HG02943 (cell line): ENCODE data around the gene CCDC110.

Experiments
- ATAC-seq: cut with Tn5 transposase; IDR thresholded peaks from one replicate; pipeline ENCODE4 v1.9.1; 2021; ENCODE audit warnings: mild to moderate bottlenecking, low read depth, moderate library complexity; ENCODE audit not compliant: unreplicated experiment

CCDC110 gene

DNA sequence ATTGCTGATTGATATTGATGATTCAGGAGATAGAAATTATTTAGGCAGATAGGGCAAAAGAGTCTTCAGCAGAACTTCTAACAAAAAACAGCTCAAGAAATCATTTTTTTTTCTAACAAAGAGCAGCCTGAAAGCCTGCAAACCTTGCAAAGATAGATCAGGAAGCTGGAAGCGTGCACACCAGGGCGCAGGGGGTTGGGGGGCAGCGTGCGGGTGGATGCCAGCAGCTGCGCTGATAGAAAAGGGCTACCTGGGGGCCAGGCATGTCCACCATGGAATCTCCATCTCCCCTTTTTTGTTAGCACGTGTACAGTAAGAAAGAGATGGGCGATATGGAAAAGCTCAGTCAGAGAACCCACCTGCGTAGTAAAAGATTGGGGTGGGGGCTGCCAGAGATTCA is 1.7 kb upstream of the CCDC110 start:
- no peak for ATAC-seq

DNA sequence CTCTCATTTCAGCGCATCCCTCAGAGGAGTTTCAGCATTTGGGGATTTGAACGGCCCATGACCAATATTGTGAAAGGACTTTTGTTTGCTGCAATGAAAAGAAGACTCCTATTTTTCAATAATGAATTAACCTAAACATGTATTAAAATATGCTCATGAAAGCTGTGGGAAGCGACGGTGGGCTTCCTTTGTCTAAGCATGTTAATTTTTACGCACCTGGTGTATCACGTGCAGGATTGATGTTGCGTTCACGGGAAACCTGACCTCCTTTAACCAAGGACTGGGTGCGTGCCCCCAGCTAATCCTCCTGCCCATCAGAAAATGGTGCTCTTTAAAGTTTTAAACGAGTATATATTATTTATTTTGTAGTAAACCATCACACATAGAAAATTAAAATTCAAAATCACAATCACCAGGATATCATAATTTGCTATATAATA is 590 bp upstream of the CCDC110 start:
- ATAC-seq, result no peak

DNA sequence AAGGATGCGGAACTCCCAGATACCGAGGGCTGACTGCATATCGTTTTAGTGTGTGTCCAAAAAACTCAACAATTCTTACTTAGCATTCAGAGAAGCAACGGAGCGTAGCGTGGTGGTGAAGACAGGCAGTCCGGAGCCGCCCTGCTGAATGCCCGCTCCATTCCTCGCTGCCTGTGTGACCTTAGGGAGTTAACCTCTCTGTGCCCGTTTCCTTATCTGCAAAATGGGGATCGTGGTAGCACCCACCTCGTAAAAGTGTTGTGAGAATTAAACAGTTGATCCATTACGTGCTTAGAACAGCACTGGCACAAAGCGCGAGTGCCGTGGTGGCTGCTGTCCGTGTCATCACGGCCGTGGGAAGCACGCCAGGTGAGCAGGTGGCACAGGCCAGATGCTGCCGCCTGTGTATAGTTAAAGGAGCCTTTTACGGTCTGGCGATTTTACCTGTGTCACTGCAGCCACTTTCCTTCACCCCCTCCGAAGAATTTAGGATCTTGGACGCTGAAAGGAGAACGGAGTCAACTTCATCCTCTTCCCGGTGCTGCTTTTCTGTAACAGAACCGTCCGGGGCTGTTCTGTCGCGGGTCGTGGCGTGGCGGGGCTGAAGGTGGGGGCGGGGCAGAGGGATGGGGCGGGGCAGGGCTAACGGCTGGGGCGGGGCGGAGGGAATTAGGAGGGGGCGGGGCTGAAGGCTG is 885 bp downstream of the CCDC110 start:
- no peak for ATAC-seq

DNA sequence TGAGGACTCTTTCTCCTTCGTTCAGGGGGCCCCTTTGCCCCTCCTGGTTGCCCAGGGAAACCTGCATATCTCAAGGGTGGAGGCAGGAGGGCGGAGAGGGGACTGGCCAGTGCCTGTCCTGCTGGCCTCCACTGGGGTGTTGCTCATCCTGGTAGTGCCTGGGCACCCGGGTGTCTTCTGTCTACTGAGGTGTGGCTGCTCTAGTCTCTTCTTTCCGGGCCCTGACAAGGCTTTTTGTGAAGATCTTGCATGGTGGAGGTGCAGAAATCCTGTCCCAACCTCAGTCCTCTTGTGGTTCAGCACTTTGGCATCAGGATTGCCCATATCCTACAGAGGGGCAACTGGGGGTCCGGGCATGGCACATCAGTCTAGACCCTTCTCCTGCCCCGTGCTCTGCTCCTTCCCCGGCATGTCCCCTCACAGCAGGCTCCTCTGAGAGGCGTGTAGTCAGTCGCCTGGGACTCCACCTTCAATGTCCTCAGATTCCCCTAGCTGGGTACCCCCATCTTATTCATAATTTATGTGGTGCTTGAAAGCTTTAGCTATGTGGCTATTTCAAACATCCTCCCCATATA is 1.9 kb downstream of the CCDC110 start:
- no peak for ATAC-seq

DNA sequence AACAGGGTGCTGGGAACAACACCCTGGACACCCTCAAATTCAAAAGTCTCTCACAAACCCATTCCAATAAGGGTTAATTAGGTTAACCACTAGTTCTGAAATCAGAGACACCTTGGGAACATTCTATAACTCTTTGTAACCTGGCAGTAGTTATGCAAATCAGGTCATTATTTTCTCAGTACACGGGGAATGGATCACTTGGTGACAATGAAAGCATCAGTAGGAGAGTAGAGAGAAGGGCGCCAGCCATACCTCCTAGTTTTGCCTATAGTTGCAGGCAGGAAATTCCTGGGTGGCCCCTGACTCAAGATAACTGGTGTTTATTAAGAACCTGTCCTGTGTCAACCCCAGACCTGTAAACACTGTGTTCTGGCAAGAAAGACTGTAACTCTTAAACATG is 2.5 kb downstream of the CCDC110 start:
- no peak for ATAC-seq

DNA sequence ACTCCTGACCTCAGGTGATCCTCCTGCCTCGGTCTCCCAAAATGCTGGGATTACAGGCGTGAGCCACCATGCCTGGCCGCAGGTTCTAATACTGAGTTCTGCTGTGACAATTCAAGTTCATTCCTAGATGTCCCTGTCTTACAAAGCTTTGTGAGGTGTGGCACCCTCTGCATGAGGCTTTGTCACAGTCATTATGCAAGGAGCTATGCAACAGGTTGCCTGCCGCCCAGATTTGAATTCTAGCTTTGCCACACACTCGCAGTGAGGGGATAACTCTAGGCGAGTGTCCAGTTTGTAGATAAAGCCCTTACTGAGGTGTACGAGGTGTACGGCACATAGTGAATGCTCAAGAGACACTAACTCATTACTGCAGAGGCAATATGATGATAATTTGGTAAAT is 3.5 kb downstream of the CCDC110 start:
- no peak for ATAC-seq

DNA sequence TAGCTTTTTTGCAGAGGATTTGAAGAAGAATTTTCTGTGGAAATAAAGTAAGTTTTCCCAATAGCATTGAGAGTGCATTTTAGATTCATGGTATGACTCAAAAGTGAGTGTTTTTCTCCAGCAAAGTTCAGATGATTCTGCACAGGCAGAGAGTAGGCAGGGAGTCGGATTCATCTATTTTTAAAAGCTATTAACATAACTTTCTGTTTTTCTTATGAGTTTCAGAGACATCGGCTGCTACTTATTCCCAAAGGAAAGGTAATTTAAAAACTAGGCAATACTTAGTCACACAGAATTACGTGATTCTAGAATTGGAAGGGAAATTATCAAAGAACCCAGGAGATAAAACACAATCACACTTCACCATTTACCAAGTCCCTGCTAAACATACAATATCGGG is 4.4 kb downstream of the CCDC110 start:
- ATAC-seq, result no peak

DNA sequence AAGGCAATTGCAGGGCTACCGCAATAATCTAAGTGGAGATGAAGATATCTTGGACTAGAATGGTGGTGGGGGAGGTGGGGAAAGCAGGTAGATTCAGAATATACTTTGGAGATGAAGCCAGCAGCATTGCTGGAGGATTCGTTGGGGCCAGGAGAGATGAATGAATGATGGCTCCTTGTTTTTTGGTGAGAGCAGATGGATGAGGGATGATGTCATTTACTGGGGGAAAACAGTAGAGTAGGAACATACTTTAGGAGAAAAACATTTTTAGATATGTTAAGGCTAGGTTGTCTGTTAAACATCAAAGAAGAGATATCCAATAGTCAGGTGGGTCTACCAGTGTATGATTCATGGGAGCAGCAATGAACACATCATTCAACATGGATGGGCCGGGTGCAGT is 5.8 kb downstream of the CCDC110 start:
- no peak for ATAC-seq

DNA sequence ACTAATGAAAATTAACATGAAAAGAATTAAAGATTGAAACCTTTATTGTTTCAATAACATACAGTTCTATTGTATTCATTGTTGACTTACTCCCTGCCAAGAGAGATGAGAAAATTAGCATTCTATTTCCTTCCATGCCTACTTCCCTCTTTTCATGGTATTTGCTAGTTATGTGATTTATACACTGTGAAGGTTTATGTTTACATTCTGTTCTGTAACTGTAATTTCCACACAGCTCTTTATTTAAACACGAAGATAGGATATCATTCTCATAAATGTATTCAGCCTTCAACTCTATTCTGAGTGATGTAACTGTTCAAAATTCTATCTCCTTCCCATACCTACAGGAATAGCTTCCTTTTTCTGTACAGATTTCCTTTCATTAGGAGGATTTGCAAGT is 6.6 kb downstream of the CCDC110 start:
- no peak for ATAC-seq

DNA sequence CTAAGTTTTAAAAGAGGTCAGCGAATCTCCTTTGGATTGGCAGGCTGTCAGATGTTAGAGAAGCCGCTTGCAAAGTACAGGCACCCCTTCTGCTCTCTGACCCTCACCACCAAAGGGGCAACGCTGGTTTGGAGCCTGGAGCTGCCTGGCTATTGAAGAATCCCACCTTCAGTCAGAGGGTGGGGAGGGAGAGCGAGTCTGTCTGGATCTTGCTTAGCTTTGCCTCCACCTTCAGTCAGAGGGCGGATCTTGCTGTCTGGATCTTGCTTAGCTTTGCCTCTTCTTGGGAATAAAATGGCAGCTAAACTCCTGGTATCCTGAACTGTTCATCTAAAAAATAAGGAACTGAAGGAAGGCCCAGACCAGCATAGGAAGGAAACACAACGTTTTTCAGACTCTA is 7.3 kb downstream of the CCDC110 start:
- no peak for ATAC-seq

DNA sequence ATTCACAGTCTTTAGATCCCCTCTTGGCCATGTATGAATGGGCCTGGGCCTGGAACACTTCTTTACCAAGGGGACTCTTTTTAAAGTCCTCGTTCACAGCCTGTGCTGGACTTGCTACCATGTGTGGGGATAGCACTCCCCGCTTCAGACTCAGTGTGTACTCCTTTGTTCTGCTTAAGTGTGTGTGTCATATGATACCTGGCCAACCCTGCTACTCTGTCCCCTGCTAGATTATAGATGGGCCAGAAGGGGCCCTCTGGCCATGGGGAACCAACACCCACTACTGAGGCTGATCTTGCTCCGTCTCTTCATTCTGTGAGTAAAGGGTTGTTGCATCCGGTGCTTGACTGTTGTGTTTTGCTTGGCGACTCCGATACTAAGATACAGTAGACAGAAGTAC is 8.0 kb downstream of the CCDC110 start:
- no peak for ATAC-seq

DNA sequence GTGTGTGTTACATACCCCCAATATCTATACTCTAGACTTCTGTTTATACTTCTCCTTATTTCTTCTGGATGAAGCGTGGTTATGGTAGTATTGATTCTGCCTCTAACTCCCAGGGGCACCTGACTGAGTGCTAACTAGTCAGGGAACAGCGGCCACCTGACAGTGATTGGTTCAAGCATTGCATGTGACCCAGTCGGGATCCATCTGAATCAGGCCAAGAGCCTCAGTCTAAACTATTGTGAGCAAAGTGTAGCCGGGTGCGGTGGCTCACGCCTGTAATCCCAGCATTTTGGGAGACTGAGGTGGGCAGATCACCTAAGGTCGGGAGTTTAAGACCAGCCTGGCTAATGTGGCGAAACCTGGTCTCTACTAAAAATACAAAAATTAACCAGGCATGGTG is 10.0 kb downstream of the CCDC110 start:
- no peak for ATAC-seq

DNA sequence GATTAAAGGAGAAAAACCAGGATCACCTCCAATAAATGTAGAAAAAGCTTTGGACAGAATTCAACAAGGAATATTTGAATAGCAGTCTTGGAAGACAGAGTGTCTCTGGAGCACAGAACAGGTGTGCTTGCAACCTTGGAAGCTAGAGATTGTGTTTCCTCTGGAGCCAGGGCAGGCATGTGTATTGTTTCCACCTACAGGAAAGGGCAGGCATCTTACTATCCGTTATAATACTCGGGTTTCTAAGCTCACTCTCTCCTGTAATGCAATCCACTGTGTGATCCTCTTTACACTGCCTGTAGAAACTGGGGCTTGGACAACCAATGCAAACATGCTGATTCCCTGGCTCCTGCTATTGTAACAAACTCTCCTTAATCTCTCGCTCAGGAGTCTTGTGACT is 14.4 kb downstream of the CCDC110 start:
- no peak for ATAC-seq

DNA sequence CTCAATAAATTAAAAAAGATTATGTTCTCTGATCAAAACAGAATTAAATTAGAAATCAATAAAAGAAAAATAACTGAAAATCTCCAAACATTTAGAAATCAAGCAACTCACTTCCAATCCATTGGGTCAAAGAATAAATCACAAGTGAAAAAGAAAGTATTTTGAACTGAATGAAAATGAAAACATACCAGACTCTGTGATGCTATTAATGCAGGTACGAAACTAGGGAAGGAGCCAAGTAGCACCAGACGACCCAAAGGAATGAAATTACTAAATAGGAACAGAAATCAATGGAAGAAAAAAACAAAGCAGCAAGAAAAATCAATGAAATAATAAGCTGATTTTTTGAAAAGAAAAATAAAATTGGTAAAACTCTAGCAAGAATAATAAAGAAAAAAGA is 15.4 kb downstream of the CCDC110 start:
- ATAC-seq, result no peak

DNA sequence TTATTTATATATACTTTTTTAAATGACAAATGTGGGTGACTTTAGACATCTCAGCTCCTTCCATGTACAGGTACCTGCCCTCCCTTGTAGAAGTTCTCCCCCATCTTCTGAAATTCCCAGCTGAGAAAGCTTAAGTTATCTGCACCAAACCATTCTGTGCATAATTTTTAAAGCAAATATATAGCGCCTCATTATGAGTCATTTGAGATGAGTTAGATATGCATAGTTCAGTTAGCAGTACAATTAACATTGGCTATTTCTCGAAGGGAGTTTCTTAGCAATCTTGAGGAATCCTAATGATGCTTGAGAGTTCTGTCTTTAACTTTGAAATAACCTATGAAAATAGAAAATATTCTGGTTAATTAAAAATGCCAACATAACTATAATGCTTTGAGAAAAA is 26.3 kb downstream of the CCDC110 start:
- ATAC-seq, result no peak

DNA sequence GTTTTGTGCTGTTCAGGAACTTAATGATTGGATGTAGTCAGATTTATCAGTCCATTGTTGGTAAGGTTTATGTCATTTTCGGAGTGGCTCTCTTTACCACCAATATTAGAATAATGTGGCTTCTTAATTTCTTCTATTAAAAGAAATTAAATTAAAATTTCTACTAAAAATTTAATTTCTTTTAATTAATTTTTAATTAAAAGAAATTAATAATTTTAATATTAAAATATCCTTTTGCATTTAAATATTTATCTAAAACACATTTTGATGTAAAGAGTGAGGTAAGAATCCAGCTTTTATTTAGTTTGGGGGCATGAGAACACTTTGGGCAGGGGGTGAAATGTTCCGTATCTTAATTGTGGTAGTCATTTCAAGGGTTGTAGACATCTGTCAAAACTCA is 30.1 kb downstream of the CCDC110 start:
- no peak for ATAC-seq

DNA sequence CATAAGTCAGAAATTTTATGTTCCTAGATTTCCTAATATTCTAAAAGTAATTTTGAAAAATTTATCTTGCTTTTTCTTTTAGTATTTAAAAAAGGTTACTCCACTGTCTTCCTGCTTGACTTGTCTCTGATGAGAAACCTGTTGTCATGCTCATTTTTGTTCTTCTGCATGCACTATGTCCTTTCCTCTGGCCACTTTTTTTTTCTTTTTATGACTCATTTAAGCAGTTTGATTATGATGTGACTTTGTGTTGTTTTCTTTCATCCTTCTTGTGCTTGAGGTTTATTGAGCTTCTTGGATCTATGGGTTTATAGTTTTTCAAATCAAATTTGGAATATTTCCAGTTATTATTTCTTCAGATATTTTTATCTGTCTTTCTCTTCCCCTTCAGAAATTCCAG is 33.7 kb downstream of the CCDC110 start:
- no peak for ATAC-seq

DNA sequence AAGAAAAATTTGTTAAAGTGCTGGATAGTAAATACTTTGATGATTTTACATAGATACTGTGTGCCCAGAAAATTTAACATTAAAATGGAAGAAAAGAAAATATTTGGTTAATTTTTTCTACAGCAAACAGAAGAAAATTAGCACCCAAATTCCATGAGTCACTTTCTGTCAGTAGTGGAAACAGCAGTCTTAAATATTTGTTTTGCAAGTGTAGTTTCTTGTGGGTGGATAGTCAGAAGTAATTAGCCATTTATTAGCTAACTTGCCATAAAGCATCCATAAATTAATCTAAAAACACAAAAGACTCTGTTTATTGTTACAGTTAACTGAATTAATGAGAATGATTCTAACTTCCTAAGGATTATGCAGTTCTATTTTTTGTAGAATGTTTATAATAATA is 36.1 kb downstream of the CCDC110 start:
- no peak for ATAC-seq

DNA sequence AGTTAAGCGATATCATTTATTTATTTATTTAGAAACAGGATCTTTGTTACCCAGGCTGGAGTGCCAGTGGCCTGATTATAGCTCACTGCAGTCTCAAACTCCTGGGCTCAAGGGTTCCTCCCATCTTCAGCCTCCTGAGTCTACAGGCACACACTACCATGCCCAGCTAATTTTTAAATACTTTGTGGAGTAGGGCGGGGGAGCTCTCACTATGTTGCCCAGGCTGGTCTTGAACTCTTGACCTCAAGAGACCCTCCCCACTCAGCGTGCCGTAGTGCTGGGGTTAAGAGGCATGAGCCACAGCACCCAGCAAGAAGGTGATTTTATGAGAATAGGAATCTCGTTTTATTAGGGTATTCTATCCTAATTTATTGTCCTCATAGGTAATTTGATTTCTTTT is 41.9 kb downstream of the CCDC110 start:
- no peak for ATAC-seq

DNA sequence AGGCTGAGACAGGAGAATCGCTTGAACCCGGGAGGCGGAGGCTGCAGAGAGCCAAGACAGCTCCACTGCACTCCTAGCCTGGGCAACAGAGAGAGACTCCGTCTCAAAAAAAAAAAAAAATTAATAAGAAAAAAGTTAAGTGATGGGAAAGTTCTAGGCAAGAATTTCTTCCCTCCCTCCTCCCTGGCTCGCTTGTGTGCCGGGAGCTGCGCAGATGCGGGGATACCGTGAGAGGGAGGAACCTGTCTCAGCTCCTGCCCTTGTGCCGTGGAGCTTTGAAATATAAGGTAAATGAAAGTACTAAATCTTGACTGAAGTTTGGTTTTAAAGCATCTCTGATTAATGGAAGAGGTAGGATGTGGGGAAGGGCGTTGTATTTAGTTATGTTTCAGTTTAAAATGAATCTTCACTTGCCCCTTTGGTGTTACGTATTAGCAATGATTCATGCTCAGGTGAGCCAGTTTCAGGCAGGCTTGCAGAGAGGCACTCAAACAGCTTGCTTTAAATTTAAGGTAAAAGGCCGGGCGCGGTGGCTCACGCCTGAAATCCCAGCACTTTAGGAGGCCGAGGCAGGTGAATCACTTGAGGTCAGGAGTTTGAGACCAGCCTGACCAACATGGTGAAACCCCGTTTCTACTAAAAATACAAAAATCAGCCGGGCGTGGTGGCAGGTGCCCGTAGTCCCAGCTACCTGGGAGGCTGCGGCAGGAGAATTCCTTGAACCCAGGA is 44.4 kb downstream of the CCDC110 start:
- ATAC-seq, result no peak

DNA sequence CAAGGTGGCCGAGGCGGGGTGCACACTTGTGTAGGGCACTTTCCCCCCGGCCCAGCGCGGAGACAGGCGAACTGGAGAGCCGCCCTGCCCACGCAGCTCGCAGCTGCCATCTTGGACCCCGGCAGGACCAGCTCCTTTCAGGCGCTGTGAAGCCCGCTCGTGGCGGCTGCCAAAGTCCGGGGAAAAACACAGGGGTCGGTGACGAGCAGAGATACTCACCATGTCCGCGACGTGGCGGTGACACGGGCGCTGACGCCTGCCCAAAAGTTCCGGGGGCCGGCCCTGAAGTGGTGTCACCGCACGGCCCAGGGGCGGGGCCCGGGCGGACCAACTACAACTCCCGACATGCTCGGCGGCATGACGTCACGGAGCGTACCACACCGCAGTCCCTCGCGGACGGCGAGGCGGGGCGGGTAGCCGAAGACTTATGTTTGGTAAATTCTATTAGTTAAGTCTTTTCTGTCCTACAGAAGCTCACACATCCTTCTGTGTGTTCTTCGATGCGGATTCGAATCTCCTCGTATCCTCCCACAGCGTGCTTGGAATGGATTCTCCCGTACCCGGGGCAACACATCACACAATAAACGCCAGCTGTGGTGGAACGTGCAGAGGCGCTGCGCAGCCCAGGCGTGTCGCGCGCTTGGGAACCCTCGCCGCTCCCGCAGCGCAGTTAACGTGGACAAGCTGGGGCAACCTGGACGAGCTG is 45.7 kb downstream of the CCDC110 start, which contains the start of gene UFSP2:
UFSP2 (minus strand) TSS at position 318 of the 706 bp plus-strand sequence; CDS start at position 222, 96 bp downstream.
- ATAC-seq, result peak; percentile 93
